Mammary epithelial cell (primary cell): Measurements from ENCODE around the gene USP14.

Source experiments
- CTCF ChIP-seq, 2 donors: IDR thresholded peaks in 1 of 2; conservative IDR thresholded peaks in 1 of 2; 2 replicates each; pipeline ENCODE4 v1.5.1; 2011 to 2012; ENCODE audit warnings: inconsistent platforms in 2 of 2, low read length in 2 of 2, mild to moderate bottlenecking in 2 of 2, control low read depth in 1 of 2, low read depth in 1 of 2; ENCODE audit not compliant: insufficient read depth in 1 of 2; ENCODE audit errors: extremely low read depth in 1 of 2
- EZH2 ChIP-seq: IDR thresholded peaks from 2 replicates; pipeline ENCODE4 v1.6.1; 2012; ENCODE audit warnings: low read length, inconsistent platforms, borderline replicate concordance

GRCh38 chr18:160831-161570, 2.6 kb downstream of the USP14 start:
- TF ChIP-seq CTCF (conservative IDR thresholded peaks at IDR 0.05 in 1 of 2, IDR thresholded peaks at IDR 0.05 in 1 of 2; ENCODE audit: extremely low read depth in 1 of 2, insufficient read depth in 1 of 2, low read depth in 1 of 2, low read length in 2 of 2) (no peak), EZH2 (no peak)
